DOHH2 (cell line): Measurements from ENCODE around the gene RYR2.

ENCODE experiments used
- H3F3A ChIP-seq: fragments of 200-600 bp; sonication (generic), shearing (Covaris generic); 2 replicates; pipeline ENCODE4 v1.6.0; 2016; ENCODE audit warnings: antibody characterized with exemption, mild to moderate bottlenecking; ENCODE audit not compliant: control insufficient read depth, insufficient read depth
- H3K27ac ChIP-seq: fragments of 200-600 bp; sonication (generic); 2 replicates; pipeline ENCODE4 v1.5.1; 2014; ENCODE audit warnings: low read depth, mild to moderate bottlenecking, low read length, moderate library complexity
- H3K27me3 ChIP-seq: fragments of 200-600 bp; sonication (generic); 2 replicates; pipeline ENCODE4 v1.6.1; 2014; ENCODE audit warnings: mild to moderate bottlenecking, low read length, mixed read lengths; ENCODE audit not compliant: control insufficient read depth
- H3K36me3 ChIP-seq: fragments of 200-600 bp; sonication (generic); 2 replicates; pipeline ENCODE4 v1.6.1; 2014; ENCODE audit warnings: mild to moderate bottlenecking, low read length, moderate library complexity, mixed read lengths; ENCODE audit not compliant: control insufficient read depth
- H3K4me1 ChIP-seq: fragments of 200-600 bp; sonication (generic); 2 replicates; pipeline ENCODE4 v1.6.1; 2014; ENCODE audit warnings: mild to moderate bottlenecking, low read length, mixed read lengths; ENCODE audit not compliant: control insufficient read depth
- H3K4me2 ChIP-seq: fragments of 200-600 bp; sonication (generic); 2 replicates; pipeline ENCODE4 v1.6.0; 2014; ENCODE audit warnings: mild to moderate bottlenecking, low read length, moderate library complexity
- H3K4me3 ChIP-seq: fragments of 200-600 bp; sonication (generic); 2 replicates; pipeline ENCODE4 v1.5.1; 2014; ENCODE audit warnings: mild to moderate bottlenecking, low read length, mixed read lengths
- H3K79me2 ChIP-seq: fragments of 200-600 bp; sonication (generic); 2 replicates; pipeline ENCODE4 v1.6.1; 2014; ENCODE audit warnings: mild to moderate bottlenecking, low read length, mixed read lengths; ENCODE audit not compliant: control insufficient read depth
- H3K9me2 ChIP-seq: fragments of 200-600 bp; sonication (generic); replicated peaks from 2 replicates; pipeline ENCODE4 v1.6.1; 2014; ENCODE audit warnings: mild to moderate bottlenecking, low read length, mixed read lengths; ENCODE audit not compliant: control insufficient read depth
- H3K9me3 ChIP-seq: fragments of 200-600 bp; sonication (generic); 2 replicates; pipeline ENCODE4 v1.6.1; 2014; ENCODE audit warnings: antibody characterized with exemption, low read length, mixed read lengths; ENCODE audit not compliant: control insufficient read depth, insufficient read depth
- H4K20me1 ChIP-seq: fragments of 200-600 bp; sonication (generic); 2 replicates; pipeline ENCODE4 v1.6.0; 2014; ENCODE audit warnings: low read depth, mild to moderate bottlenecking, antibody characterized with exemption, low read length, moderate library complexity; ENCODE audit not compliant: control insufficient read depth, insufficient read depth
- EZH2phosphoT487 ChIP-seq: fragments of 200-600 bp; sonication (generic); IDR thresholded peaks from 2 replicates; pipeline ENCODE4 v1.6.1; 2017; ENCODE audit warnings: borderline replicate concordance, mild to moderate bottlenecking, antibody characterized with exemption, low read length, moderate library complexity, mixed read lengths
- TF ChIP-seq, protein P1 (sequence below): fragments of 200-600 bp; sonication (generic); IDR thresholded peaks from one replicate; pipeline ENCODE4 v1.5.1; 2014; ENCODE audit warnings: antibody characterized with exemption, mild to moderate bottlenecking, low read depth, low read length; ENCODE audit not compliant: poor library complexity, severe bottlenecking

The RYR2 gene

DNA sequence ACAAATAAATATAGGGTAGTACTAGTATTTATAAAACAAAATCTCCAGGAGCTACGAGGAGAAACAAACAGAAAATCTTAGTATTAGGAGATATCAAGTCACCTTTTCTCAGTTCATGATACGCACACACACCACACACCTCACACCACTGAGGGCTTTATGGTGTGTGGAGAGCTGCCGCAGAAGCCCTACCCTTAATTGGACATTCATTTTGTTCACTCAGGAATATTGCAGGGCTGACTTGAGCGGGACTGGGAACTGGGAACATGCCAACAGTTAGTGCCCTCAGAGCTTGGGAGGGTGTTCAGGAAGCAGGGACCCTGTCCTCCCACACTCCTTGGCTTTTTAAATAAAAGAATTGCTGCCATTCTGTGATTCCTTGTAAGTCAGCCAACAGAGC is 386.8 kb downstream of the RYR2 start:
- H3K4me3 ChIP-seq = no peak overlapping the region
- no peaks in the 10 kb centered on the region for H3F3A ChIP-seq

DNA sequence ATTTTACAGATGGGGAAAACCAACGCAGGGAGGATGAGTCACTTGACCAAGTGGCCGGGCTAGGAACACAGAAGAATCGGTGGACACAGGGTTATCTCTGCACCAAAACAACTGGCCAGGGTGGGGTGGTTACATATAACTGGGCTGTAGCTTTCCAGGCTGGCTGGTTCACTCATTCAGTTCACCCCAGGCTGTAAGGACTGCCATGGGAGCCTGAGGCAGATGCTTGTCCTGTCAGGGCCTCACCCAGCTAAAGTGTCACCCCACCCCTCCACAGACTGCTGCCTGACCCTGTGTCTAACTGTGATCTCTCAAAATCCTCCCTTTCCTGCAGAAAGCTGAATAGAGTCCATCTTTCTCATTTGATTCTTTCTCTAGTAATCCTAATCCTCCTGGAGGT is 387.3 kb downstream of the RYR2 start:
- Histone ChIP-seq H3K9me2 (no peaks in the 10 kb centered on the region), H4K20me1 (no peaks in the 10 kb centered on the region), H3K27ac (no peak overlapping the region), H3K79me2 (no peaks in the 10 kb centered on the region), H3K36me3 (no peaks in the 10 kb centered on the region), H3K27me3 (no peaks in the 10 kb centered on the region; the same call in 1 of the 2 replicates), H3F3A (no peaks in the 10 kb centered on the region), H3K4me1 (no peaks in the 10 kb centered on the region), H3K9me3 (no peaks in the 10 kb centered on the region), H3K4me3 (no peak overlapping the region), H3K4me2 (no peak overlapping the region)
- TF ChIP-seq, protein P1, sequence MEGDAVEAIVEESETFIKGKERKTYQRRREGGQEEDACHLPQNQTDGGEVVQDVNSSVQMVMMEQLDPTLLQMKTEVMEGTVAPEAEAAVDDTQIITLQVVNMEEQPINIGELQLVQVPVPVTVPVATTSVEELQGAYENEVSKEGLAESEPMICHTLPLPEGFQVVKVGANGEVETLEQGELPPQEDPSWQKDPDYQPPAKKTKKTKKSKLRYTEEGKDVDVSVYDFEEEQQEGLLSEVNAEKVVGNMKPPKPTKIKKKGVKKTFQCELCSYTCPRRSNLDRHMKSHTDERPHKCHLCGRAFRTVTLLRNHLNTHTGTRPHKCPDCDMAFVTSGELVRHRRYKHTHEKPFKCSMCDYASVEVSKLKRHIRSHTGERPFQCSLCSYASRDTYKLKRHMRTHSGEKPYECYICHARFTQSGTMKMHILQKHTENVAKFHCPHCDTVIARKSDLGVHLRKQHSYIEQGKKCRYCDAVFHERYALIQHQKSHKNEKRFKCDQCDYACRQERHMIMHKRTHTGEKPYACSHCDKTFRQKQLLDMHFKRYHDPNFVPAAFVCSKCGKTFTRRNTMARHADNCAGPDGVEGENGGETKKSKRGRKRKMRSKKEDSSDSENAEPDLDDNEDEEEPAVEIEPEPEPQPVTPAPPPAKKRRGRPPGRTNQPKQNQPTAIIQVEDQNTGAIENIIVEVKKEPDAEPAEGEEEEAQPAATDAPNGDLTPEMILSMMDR = no peak
- TF ChIP-seq EZH2phosphoT487 = no peak

More for the DNA sequence above, 386.8 kb downstream of the RYR2 start:
- Histone ChIP-seq H3K27ac (no peak overlapping the region), H3K27me3 (no peaks in the 10 kb centered on the region; the same call in 1 of the 2 replicates), H3K36me3 (no peaks in the 10 kb centered on the region), H3K9me2 (no peaks in the 10 kb centered on the region), H3K9me3 (no peaks in the 10 kb centered on the region), H3K4me1 (no peaks in the 10 kb centered on the region), H3K4me2 (no peak overlapping the region), H3K79me2 (no peaks in the 10 kb centered on the region), H4K20me1 (no peaks in the 10 kb centered on the region)
- no peak for TF ChIP-seq EZH2phosphoT487
- TF ChIP-seq, protein P1 = no peak

DNA sequence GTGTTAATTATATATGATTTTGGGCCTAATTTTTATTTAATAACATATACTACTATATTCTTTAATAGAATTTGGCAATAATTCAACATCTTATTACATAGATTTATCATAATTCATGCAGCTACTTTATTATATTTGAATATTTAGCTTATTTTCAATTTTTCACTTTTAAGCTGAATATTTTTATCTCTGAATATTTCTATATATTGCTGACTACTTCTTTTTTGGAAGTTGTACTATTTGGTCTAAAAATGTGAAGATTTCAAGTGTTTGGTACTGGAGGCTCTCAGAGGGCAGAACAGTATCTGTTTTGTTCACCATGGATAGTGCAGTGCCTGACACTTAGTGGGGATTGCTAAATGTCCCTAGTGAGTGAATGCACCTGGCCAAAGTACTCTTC is 389.5 kb downstream of the RYR2 start:
- TF ChIP-seq EZH2phosphoT487 = no peak
- TF ChIP-seq, protein P1 = no peak
- H3K9me3 ChIP-seq = no peaks in the 10 kb centered on the region
- no peaks in the 10 kb centered on the region for H3K36me3 ChIP-seq
- no peaks in the 10 kb centered on the region for H4K20me1 ChIP-seq
- H3F3A ChIP-seq = no peaks in the 10 kb centered on the region
- no peak overlapping the region for H3K4me3 ChIP-seq
- no peak overlapping the region for H3K4me2 ChIP-seq
- H3K9me2 ChIP-seq = no peaks in the 10 kb centered on the region
- H3K27ac ChIP-seq = no peak overlapping the region
- H3K79me2 ChIP-seq = no peaks in the 10 kb centered on the region
- no peaks in the 10 kb centered on the region; the same call in 1 of the 2 replicates for H3K27me3 ChIP-seq
- H3K4me1 ChIP-seq = no peaks in the 10 kb centered on the region

DNA sequence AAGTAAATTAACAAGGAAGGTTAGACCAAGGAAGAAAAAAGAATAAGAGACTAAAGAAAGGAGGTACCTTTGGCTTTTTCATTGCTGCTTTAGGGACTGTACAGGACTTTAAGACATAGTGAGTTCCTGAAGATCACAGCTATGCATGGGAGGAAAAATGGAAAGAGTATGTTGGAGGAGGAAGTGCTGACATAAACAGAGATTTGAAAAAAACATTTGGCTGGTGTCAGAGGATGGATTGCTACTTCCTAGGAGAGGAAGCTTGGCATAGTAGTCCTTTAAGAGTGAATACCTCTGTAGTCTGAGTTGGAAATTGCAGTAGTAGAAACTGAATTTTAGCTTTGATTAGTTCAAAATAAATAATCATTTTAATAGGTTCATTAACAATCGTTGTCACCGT is 398.4 kb downstream of the RYR2 start:
- no peak overlapping the region for H3K27ac ChIP-seq
- no peaks in the 10 kb centered on the region for H3K36me3 ChIP-seq
- no peaks in the 10 kb centered on the region for H4K20me1 ChIP-seq
- H3K4me3 ChIP-seq = no peak overlapping the region
- H3K9me3 ChIP-seq = no peaks in the 10 kb centered on the region
- H3K27me3 ChIP-seq = no peaks in the 10 kb centered on the region
- H3F3A ChIP-seq = no peaks in the 10 kb centered on the region
- H3K4me2 ChIP-seq = no peak overlapping the region
- H3K4me1 ChIP-seq = peaks cover 11% of the 10 kb centered on the region
- no peaks in the 10 kb centered on the region for H3K9me2 ChIP-seq
- TF ChIP-seq, protein P1 = no peak
- TF ChIP-seq EZH2phosphoT487 = no peak
- no peaks in the 10 kb centered on the region for H3K79me2 ChIP-seq
